Smooth muscle cell of the brain vasculature (primary cell): ENCODE data around the gene GDF7.

Experiments
- DNase-seq: peaks from one replicate; pipeline ENCODE4 v3.0.0-alpha.2; 2012; ENCODE audit warnings: low read depth, low spot score

GDF7 gene

GRCh38 chr2:20661421-20662307 lies 5.3 kb upstream of the GDF7 start:
- DNase-seq: no peak

GRCh38 chr2:20662308-20662937 lies 4.5 kb upstream of the GDF7 start:
- no peak for DNase-seq

- no peak for DNase-seq
These were observed 3.5 kb upstream of the GDF7 start for GRCh38 chr2:20663196-20664070.

GRCh38 chr2:20664071-20664390 lies 2.9 kb upstream of the GDF7 start:
- no peak for DNase-seq

- DNase-seq: no peak
These were observed 2.3 kb upstream of the GDF7 start for GRCh38 chr2:20664431-20665242.

GRCh38 chr2:20665243-20666004 lies 1.5 kb upstream of the GDF7 start:
- DNase-seq: no peak

GRCh38 chr2:20666005-20666303 lies 990 bp upstream of the GDF7 start:
- no peak for DNase-seq

GRCh38 chr2:20667151-20667530 lies 197 bp downstream of the GDF7 start:
- no peak for DNase-seq

- no peak for DNase-seq
These were observed 822 bp downstream of the GDF7 start for GRCh38 chr2:20667531-20668401.

- no peak for DNase-seq
These were observed 1.5 kb downstream of the GDF7 start for GRCh38 chr2:20668451-20668850.

- no peak for DNase-seq
These were observed 2.0 kb downstream of the GDF7 start for GRCh38 chr2:20668871-20669475.

- no peak for DNase-seq
These were observed 2.8 kb downstream of the GDF7 start for GRCh38 chr2:20669562-20670314.

- no peak for DNase-seq
These were observed 3.5 kb downstream of the GDF7 start for GRCh38 chr2:20670315-20671035.

- no peak for DNase-seq
These were observed 4.2 kb downstream of the GDF7 start for GRCh38 chr2:20671036-20671735.

GRCh38 chr2:20671736-20672080 lies 4.8 kb downstream of the GDF7 start:
- no peak for DNase-seq

GRCh38 chr2:20672201-20672951 lies 5.4 kb downstream of the GDF7 start:
- no peak for DNase-seq
